Measurements from ENCODE around the gene DLGAP1. TPM values are rescaled to one million over a fixed set of nuclear protein-coding genes. Genes with fewer than 3 reads are reported as not detected.
A peak's percentile ranks its signal among the peaks of the same experiment; 100 is the strongest.

The DLGAP1 gene
- total RNA-seq, 1 experiment from 2014 or later: 23.0 TPM

DNA sequence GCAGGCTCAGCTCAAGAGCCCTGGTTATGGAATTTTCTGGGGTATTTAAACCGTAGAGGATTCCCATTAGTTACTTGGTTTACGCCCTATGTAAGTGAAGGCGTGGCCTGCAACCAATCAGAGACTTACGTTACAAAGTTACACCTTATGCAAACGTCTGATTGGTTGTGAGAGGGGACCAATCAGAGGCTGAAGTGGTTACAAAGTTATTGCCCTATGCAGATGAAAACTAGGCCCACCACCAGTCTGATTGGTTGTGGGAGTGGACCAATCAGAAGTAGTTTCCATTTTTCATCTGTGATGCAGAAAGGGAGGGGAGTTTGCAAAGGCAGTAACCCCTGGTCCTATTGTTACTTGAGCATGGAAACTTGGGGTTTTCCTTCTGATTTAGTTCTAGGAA is 49.1 kb downstream of the DLGAP1 start:
- TF ChIP-seq SMAD3 (CRISPR knock-in tag; IDR thresholded peaks at IDR 0.05; ENCODE audit: borderline replicate concordance) (no peak), ZNF532 (CRISPR knock-in tag; IDR thresholded peaks at IDR 0.05; ENCODE audit: borderline replicate concordance) (no peak), NFYB (CRISPR knock-in tag; conservative IDR thresholded peaks at IDR 0.05; ENCODE audit: low read depth) (peak; percentile 66), NR2C2 (CRISPR knock-in tag; IDR thresholded peaks at IDR 0.05) (no peak), JAZF1 (CRISPR knock-in tag; IDR thresholded peaks at IDR 0.05) (no peak), MXD4 (CRISPR knock-in tag; IDR thresholded peaks at IDR 0.05; ENCODE audit: borderline replicate concordance) (no peak)
- TF ChIP-seq, protein P1, sequence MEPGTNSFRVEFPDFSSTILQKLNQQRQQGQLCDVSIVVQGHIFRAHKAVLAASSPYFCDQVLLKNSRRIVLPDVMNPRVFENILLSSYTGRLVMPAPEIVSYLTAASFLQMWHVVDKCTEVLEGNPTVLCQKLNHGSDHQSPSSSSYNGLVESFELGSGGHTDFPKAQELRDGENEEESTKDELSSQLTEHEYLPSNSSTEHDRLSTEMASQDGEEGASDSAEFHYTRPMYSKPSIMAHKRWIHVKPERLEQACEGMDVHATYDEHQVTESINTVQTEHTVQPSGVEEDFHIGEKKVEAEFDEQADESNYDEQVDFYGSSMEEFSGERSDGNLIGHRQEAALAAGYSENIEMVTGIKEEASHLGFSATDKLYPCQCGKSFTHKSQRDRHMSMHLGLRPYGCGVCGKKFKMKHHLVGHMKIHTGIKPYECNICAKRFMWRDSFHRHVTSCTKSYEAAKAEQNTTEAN (CRISPR knock-in tag; IDR thresholded peaks at IDR 0.05): no peak
- TF ChIP-seq, protein P2, sequence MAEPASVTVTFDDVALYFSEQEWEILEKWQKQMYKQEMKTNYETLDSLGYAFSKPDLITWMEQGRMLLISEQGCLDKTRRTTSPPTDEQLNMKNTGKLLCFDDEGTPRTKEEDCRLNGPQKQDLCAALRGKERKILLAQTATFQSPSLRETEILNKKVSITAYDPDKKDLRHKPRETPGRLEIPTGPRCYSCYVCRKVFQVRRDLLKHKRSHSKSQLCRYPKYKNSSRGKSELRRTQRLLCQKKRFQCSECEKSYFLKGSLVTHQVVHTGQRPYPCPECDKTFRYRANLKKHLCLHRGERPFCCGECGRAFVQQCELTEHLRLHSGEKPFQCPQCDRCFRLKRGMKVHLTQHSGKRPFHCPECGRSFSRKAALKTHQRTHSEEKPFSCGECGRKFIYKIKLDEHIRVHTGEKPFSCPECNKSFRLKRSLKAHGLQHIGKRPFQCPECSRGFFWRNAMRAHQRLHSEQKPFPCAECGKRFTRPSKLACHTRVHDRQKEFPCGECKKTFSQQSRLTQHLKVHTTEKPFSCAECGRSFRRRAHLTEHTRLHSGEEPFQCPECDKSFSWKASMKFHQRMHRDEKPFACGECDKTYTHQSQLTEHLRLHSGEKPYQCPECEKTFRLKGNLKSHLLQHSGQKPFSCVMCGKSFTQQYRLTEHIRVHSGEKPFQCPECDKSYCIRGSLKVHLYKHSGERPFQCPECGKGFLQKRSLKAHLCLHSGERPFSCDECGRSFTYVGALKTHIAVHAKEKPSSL (CRISPR knock-in tag; conservative IDR thresholded peaks at IDR 0.05): no peak
- CTCF ChIA-PET: no interaction called here
- ATAC-seq: peak; percentile 88
- POLR2A ChIA-PET: no interaction called here
- Mint-ChIP-seq H3K27me3 (ENCODE audit: low read depth) (no peaks in the 10 kb centered on the region), H3K36me3 (peaks cover 5% of the 10 kb centered on the region; the same call in 1 of the 2 replicates), H3K4me3 (no peak overlapping the region), H3K4me1 (peaks cover 47% of the 10 kb centered on the region), H3K27ac (peak overlapping the region; percentile 78), H3K9me3 (peaks cover 16% of the 10 kb centered on the region)
- DNase-seq (ENCODE audit: low spot score): no peak

- H3K27me3 Mint-ChIP-seq (ENCODE audit: low read depth): no peaks in the 10 kb centered on the region
- no peaks in the 10 kb centered on the region for H3K36me3 Mint-ChIP-seq
- ATAC-seq (no peak), DNase-seq (ENCODE audit: low spot score) (no peak)
- CTCF ChIA-PET: no interaction called here
- 0 out of 2 replicates have a peak overlapping the region, but pooled peaks have one; percentile 39 for H3K27ac Mint-ChIP-seq
- no peak overlapping the region for H3K4me3 Mint-ChIP-seq
- POLR2A ChIA-PET: no interaction called here
- H3K9me3 Mint-ChIP-seq: peaks cover 10% of the 10 kb centered on the region
- H3K4me1 Mint-ChIP-seq: peaks cover 64% of the 10 kb centered on the region
- no peak for TF ChIP-seq ESRRA (CRISPR knock-in tag; IDR thresholded peaks at IDR 0.05; ENCODE audit: borderline replicate concordance)
- TF ChIP-seq GRHL2 (CRISPR knock-in tag; IDR thresholded peaks at IDR 0.05; ENCODE audit: insufficient replicate concordance, severe bottlenecking): no peak
- no peak for TF ChIP-seq NR2C2 (CRISPR knock-in tag; IDR thresholded peaks at IDR 0.05)
- TF ChIP-seq ZNF532 (CRISPR knock-in tag; IDR thresholded peaks at IDR 0.05; ENCODE audit: borderline replicate concordance): no peak
- TF ChIP-seq PREB (CRISPR knock-in tag; IDR thresholded peaks at IDR 0.05; ENCODE audit: borderline replicate concordance): no peak
- TF ChIP-seq ZNF396 (CRISPR knock-in tag; IDR thresholded peaks at IDR 0.05; ENCODE audit: borderline replicate concordance): no peak
- TF ChIP-seq FOXK1 (CRISPR knock-in tag; IDR thresholded peaks at IDR 0.05): no peak
- TF ChIP-seq, protein P2 (CRISPR knock-in tag; conservative IDR thresholded peaks at IDR 0.05): no peak
- TF ChIP-seq, protein P3, sequence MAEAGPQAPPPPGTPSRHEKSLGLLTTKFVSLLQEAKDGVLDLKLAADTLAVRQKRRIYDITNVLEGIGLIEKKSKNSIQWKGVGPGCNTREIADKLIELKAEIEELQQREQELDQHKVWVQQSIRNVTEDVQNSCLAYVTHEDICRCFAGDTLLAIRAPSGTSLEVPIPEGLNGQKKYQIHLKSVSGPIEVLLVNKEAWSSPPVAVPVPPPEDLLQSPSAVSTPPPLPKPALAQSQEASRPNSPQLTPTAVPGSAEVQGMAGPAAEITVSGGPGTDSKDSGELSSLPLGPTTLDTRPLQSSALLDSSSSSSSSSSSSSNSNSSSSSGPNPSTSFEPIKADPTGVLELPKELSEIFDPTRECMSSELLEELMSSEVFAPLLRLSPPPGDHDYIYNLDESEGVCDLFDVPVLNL (CRISPR knock-in tag; IDR thresholded peaks at IDR 0.05; ENCODE audit: borderline replicate concordance, low read depth): no peak
- no peak for TF ChIP-seq ATF3 (CRISPR knock-in tag; conservative IDR thresholded peaks at IDR 0.05)
- no peak for TF ChIP-seq JUN (CRISPR knock-in tag; IDR thresholded peaks at IDR 0.05)
Measured at GRCh38 chr18:4403836-4404235, 51.3 kb downstream of the DLGAP1 start.

All from WTC11 (cell line).